ENCODE data around the gene KCNG3. TPM values are rescaled to one million over a fixed set of nuclear protein-coding genes. Genes with fewer than 3 reads are reported as not detected.

Gene KCNG3
- total RNA-seq, 1 donor from 2014 or later: 0.12 TPM

GRCh38 chr2:42392191-42392590 is 101.6 kb downstream of the KCNG3 start:
- no peaks in the 10 kb centered on the region for H3K9me3 Mint-ChIP-seq
- no peak overlapping the region for H3K4me3 Mint-ChIP-seq
- DNase-seq: no peak
- peaks cover 8% of the 10 kb centered on the region for H3K27me3 Mint-ChIP-seq
- H3K4me1 Mint-ChIP-seq: no peaks in the 10 kb centered on the region
- H3K36me3 Mint-ChIP-seq (ENCODE audit: low read depth): no peaks in the 10 kb centered on the region
- H3K27ac Mint-ChIP-seq: no peak overlapping the region
- intact Hi-C loops (cut with micrococcal nuclease): no loop called here

Other genes starting within 250 kb of the KCNG3 start
- 85.3 and 88.4 TPM in 2 replicates for gene COX7A2L, start 132.8 kb downstream of the KCNG3 start, total RNA-seq
- gene MTA3, start 74.7 kb upstream of the KCNG3 start, total RNA-seq: 31.7 and 36.6 TPM in 2 replicates

All from activated CD4-positive, alpha-beta T cell treated with anti-CD3 and anti-CD28 coated beads, Interleukin-2, amount 10 ng/mL, durations not matched to agents 24 days and 14 days (primary cell).